RPMI8226 (cell line): ENCODE measurements around the gene CCR5.
"Not testable (repeated sequence)": the region's sequence is repeated elsewhere in the genome, so short reads cannot be mapped to it uniquely, and the experiment has no call there.

Experiments
- DNase-seq: peaks from one replicate; pipeline ENCODE4 v3.0.0-alpha.2; 2015

Gene CCR5

DNA sequence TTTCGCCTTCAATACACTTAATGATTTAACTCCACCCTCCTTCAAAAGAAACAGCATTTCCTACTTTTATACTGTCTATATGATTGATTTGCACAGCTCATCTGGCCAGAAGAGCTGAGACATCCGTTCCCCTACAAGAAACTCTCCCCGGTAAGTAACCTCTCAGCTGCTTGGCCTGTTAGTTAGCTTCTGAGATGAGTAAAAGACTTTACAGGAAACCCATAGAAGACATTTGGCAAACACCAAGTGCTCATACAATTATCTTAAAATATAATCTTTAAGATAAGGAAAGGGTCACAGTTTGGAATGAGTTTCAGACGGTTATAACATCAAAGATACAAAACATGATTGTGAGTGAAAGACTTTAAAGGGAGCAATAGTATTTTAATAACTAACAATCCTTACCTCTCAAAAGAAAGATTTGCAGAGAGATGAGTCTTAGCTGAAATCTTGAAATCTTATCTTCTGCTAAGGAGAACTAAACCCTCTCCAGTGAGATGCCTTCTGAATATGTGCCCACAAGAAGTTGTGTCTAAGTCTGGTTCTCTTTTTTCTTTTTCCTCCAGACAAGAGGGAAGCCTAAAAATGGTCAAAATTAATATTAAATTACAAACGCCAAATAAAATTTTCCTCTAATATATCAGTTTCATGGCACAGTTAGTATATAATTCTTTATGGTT lies at the start of gene CCR5:
CCR5 (plus strand) TSS at position 108 of the 680 bp plus-strand sequence. CDS start 1,957 bp downstream, outside the sequence.
- DNase-seq = no peak

GRCh38 chr3:46321461-46322104 lies 49.2 kb upstream of the CCR5 start:
- DNase-seq = peak; percentile 33

- DNase-seq = no peak
These were observed 46.7 kb upstream of the CCR5 start for GRCh38 chr3:46324036-46324435.

- peak; percentile 20 for DNase-seq
These were observed 45.0 kb upstream of the CCR5 start for GRCh38 chr3:46325645-46326300.

- not testable (repeated sequence) for DNase-seq
These were observed 40.1 kb upstream of the CCR5 start for GRCh38 chr3:46330676-46331075.

DNA sequence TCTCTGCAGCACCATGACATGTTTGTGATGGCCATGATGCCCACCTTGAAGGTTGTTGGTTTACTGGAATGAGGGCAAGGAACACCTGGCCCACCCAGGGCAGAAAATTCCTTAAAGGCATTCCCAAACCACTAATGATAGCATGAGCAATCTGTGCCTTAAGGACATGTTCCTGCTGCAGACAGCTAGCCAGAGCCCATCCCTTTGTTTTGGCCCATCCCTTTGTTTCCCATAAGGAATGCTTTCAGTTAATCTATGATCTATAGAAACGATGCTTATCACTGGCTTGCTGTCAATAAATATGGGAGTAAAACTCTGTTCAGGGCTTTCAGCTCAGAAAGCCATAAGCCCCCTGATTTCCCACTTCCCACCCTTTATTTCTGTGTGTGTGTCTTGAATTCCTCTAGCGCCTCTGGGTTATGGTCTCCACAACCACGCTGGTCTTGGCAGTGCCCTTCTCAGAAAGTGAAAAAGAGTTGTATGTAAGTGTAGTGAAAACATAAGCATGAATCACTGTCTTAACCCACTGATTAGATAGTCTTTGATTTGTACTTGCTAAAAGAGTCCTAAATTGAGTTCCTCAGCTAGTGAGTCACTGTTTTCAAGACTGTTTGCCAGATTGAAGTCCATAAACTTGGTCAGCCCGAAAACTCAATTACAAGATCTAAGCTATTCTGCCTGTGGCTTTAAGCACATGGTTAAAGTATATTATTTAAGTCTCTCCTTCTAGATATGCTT lies 35.8 kb upstream of the CCR5 start:
- no peak for DNase-seq

DNA sequence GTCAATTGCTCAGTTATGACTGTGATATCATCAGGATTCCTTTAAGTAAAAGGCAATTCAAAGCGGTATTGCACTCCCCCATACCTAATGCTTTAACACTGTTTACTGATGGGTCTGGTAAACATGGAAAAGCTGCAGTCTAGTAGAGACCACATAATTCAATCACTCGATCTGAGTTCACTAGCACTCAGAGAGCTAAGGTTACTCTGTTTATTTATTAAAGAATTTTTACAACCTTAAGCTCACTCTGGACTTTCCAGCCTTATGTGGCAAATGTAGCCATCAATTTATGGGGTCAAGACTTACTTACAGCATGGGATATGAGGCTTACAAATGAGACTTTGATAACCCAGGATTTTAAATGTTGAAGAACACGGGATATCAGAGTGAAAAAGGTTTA lies 35.2 kb upstream of the CCR5 start:
- DNase-seq = no peak

DNA sequence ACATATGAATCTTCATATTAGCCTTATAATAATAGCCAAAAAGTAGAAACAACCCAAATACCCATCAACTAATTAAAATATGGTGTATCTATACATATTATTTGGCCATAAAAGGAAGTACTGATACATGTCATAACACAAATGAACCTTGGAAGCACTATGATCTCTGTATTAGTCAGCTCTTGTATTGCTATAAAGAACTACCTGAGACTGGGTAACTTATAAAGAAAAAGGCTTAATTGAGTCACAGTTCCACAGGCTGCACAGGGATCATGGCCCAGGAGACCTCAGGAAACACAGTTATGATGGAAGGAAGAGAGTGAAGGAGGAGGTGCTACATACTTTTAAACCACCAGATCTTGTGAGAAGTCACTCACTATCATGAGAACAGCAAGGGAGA lies 32.8 kb upstream of the CCR5 start:
- no peak for DNase-seq

GRCh38 chr3:46338840-46339239 lies 31.9 kb upstream of the CCR5 start:
- DNase-seq = no peak

DNA sequence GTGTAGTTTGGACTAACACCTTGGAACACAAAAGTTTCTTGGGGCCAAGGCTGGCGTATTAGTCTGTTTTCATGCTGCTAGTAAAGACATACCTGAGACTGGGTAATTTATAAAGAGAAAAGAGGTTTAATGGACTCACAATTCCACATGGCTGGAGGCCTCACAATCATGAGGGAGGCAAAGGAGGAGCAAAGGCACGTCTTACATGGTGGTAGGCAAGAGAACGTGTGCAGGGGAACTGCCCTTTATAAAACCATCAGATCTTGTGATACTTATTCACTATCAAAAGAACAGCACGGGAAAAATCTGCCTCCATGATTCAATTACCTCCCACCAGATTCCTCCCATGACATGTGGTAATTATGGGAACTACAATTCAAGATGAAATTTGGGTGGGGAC lies 26.3 kb upstream of the CCR5 start:
- no peak for DNase-seq

DNA sequence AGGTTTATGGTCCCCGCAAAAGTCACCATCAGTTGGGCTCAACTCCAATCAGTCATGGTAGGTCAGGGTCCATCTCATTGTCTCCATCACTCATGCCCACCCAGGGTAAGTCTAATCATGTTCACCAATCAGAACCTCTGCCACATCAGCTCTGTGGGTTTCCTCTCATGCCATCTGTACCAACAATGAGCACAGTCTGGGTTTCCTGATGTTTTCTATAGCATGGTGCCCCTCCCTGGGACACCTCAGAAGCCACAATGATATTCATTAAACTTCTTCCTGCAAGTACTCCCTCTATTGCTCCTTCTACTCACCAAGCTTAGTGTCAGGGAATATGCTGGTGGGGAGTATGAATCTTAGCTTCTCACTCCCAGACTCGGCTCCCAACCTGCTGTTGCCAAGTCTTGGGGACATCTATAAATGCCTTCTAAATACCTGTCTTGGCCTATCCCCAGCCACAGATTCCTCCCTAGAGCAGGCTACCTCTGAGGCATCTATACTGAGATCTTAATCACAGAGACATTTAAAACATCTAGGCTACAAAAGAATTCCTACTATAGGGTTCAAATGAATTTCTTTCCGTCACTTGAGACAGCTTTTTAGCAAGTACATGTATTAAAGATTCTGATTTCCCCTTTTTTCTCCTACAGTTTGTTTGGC lies 21.8 kb upstream of the CCR5 start:
- no peak for DNase-seq

DNA sequence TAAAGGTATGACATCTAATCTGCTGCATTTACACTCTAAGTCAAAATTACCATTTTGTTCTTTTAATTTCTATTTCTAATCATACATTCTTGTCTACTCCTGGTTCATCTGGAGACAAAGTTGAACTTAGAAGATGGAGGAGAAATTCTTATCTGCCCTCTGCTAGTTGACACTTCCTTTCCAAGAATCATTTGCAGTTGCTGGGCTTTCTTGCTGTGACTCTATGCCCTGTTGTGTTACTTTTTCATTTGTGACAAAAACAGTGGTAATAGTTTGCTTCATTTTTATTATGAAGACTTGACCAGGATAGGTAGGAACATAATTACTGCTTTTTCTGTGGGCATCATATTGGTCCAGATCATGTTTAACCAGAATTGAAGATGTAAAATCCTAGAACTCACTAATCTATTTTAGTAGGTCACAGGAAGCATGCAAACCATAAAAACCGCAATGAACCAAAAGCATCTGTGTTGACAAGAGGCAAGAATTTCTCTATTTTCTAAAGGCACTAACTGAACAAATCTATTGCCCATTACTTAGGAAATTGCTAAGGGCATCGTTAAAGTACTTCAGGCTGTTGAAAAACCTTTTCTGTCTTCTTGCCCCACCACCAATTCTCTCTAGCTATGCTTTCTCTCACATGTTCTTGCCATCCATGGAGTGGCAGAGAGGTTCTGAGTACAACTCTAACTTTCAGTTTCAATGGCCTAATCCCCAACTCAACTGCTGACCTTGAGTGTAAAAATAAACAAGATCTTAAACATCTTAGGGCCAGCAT lies 21.1 kb upstream of the CCR5 start:
- no peak for DNase-seq

DNA sequence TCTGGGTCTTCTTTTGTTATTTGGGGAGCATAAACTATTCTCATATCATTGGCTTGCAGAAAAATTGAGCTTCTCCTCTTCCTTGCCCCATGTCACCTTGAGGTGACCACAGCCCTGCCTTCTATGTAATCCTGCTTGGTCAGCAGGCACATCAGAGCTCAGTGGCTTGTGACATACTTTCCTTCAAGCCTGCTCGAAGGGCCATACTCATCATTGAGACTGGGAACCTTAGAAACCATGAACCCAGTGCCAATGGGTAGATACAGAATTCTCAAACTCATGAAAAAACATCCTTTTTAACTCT lies 20.5 kb upstream of the CCR5 start:
- DNase-seq = peak; percentile 90

- no peak for DNase-seq
These were observed 19.1 kb upstream of the CCR5 start for GRCh38 chr3:46351646-46352045.

DNA sequence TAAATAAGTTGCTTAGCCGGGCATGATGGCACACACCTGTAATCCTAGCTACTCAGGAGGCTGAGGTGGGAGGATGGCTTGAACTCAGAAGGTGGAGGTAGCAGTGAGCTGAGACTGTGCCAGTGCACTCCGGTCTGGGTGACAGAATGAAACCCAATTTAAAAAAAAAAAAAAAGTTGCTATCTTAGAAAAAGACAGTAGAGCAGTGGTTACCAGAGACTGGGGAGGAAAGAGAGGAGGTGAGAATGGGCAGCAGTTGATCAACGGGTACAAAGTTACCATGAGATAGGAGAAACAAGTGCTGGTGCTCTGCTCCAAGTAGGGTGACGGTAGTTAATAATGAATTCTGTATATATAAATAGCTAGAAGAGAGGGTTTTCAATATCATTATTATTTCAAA lies 17.7 kb upstream of the CCR5 start:
- no peak for DNase-seq

DNA sequence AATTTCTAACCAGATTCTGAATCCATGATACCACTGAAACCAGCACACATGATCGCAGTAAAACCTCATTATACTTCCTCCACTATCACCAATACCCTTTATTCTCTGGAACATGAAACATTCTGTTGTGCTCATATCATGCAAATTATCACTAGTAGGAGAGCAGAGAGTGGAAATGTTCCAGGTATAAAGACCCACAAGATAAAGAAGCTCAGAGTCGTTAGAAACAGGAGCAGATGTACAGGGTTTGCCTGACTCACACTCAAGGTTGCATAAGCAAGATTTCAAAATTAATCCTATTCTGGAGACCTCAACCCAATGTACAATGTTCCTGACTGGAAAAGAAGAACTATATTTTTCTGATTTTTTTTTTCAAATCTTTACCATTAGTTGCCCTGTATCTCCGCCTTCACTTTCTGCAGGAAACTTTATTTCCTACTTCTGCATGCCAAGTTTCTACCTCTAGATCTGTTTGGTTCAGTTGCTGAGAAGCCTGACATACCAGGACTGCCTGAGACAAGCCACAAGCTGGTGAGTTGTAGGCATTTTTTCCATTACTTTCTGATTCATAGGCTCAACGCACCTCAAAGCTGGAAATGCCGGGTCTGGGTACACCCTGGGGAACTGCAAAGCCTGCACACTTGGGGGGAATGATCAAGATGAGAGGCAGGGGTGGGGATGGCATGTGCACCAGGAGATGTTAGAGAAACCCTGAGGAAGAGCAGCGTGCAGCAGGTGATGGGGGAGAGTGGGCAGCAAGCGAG lies 16.9 kb upstream of the CCR5 start, which contains the start of gene CCR2:
CCR2 (plus strand) TSS at position 465 of the 764 bp plus-strand sequence. CDS start 3,417 bp downstream, outside the sequence.
- no peak for DNase-seq

- DNase-seq = no peak
These were observed 16.3 kb upstream of the CCR5 start for GRCh38 chr3:46354478-46354877.

- DNase-seq = no peak
These were observed 15.8 kb upstream of the CCR5 start for GRCh38 chr3:46354984-46355383.

DNA sequence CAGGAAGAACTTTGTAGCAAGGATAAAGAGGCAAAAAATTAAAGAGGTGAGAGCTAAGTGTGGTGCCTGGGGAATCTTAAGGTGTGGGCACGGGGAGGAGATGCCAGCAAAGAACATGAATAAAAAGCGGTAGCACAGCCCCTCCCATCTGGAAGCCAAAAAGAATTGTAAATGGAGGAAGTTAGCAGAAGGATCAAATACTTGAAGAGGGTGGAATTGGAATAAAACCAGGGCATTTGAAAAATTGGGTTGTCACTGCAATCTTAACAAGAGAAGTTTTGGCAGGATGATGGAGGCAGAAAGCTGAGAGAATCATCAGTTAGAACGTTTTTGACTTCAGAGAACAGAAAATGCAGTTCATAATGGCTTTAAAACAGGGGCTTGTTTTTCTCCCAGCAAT lies 14.5 kb upstream of the CCR5 start:
- no peak for DNase-seq

DNA sequence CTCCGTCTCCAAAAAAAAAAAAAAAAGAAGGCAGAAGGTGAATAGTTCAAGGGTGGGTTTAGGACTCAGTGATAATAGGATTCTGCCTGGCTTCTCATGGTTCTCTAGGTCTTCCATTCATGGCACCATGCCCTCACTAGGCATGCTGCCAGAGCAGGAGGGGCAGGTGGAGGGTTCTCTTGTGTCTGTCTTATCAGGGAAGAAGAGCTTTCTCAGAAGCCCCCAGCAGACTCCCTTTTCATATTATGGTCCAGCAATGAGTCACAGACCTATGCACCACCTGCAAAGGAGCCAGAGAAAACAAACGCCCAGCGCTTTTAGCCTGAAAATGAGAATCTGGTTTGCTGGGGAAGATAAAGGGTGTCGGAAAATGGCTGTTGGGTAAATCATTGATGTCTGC lies 13.8 kb upstream of the CCR5 start:
- peak; percentile 66 for DNase-seq

- DNase-seq = no peak
These were observed 12.3 kb upstream of the CCR5 start for GRCh38 chr3:46358466-46358865.
